Stimulated activated CD4-positive, alpha-beta T cell treated with anti-CD3 and anti-CD28 coated beads, Interleukin-1b, Interleukin-23, amount 100 ng/mL, for 1 hour (primary cell): ENCODE results near the gene ZSWIM6.

Experiments
- DNase-seq, 2 donors: peaks; one replicate each; pipeline ENCODE4 v3.0.0-alpha.2; 2020; ENCODE audit warnings: low read depth in 2 of 2

The ZSWIM6 gene

DNA sequence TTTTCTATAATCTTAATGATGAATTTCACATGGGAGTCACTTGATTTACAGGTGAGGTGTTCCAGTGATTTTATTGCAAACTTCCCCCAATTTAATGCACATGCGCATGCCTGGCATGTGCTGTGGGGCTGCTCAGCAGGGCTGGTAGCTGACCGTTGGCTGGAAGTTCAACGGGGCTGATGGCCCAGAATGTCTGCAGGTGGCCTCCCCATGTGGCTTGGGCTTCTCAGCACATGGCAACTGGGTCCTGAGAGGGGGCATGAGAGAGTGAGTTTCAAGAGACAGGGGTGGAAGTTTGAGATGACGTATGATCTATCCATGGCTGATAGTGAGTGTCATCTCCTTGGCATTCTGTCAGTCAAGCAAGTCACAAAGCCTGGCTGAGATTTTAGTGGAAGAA is 259.8 kb downstream of the ZSWIM6 start:
- DNase-seq: no peak

GRCh38 chr5:61595426-61595825 is 263.4 kb downstream of the ZSWIM6 start:
- no peak for DNase-seq
